ENCODE data around the gene ANKS6. TPM values are rescaled to one million over a fixed set of nuclear protein-coding genes. Genes with fewer than 3 reads are reported as not detected.
A peak's percentile ranks its signal among the peaks of the same experiment; 100 is the strongest.

ANKS6 gene
- total RNA-seq, 4 donors from 2014 or later: 42.2 to 56.6 (median 49.9) TPM

- no peak overlapping the region for H3K27ac ChIP-seq
- intact Hi-C loops (cut with DNase I): loop anchor here (5.0 kb wide), 1 partner anchor 391 kb away; no protein-coding TSS in a partner anchor
- H3K9me3 ChIP-seq: no peaks in the 10 kb centered on the region
- peaks cover 4% of the 10 kb centered on the region for H3K27me3 ChIP-seq
- H3K4me3 ChIP-seq (replicated peaks in 1 of 3): no peak overlapping the region
- H3K36me3 ChIP-seq: no peaks in the 10 kb centered on the region
- no peak for DNase-seq
- H3K4me1 ChIP-seq: peaks cover 6 to 19% of the 10 kb centered on the region in 2 donors
- whole genome bisulfite sequencing, 2 donors: 1 to 10% methylated on average over 2 to 14 of the region's 89 CpGs
- TF ChIP-seq POLR2A (IDR thresholded peaks at IDR 0.05): no peak
- TF ChIP-seq CTCF (IDR thresholded peaks at IDR 0.05): no peak
Observed at GRCh38 chr9:98708103-98708932, 88.0 kb downstream of the ANKS6 start.

- peaks cover 4% of the 10 kb centered on the region for H3K27me3 ChIP-seq
- H3K27ac ChIP-seq: no peak overlapping the region
- TF ChIP-seq POLR2A (IDR thresholded peaks at IDR 0.05) (no peak), CTCF (IDR thresholded peaks at IDR 0.05) (peak; percentile 21 to 79 (median 64))
- peaks cover 6 to 19% of the 10 kb centered on the region in 2 donors for H3K4me1 ChIP-seq
- intact Hi-C loops (cut with DNase I): loop anchor here (5.0 kb wide), 1 partner anchor 390 kb away; no protein-coding TSS in a partner anchor
- 4% methylated on average over 19 to 20 of the region's 79 CpGs for WGBS, 2 donors
- no peak overlapping the region for H3K4me3 ChIP-seq (replicated peaks in 1 of 3)
- no peaks in the 10 kb centered on the region for H3K9me3 ChIP-seq
- no peaks in the 10 kb centered on the region for H3K36me3 ChIP-seq
- DNase-seq: peak; percentile 83 to 89
Observed at GRCh38 chr9:98707166-98708102, 88.9 kb downstream of the ANKS6 start.

- no peak overlapping the region for H3K27ac ChIP-seq
- peaks cover 4% of the 10 kb centered on the region for H3K27me3 ChIP-seq
- H3K4me3 ChIP-seq (replicated peaks in 1 of 3): no peak overlapping the region
- H3K4me1 ChIP-seq: peaks cover 6 to 19% of the 10 kb centered on the region in 2 donors
- TF ChIP-seq CTCF (IDR thresholded peaks at IDR 0.05): no peak
- no peak for TF ChIP-seq POLR2A (IDR thresholded peaks at IDR 0.05)
- 7 to 9% methylated on average over 14 to 15 of the region's 15 CpGs for WGBS, 2 donors
- intact Hi-C loops (cut with DNase I): loop anchor here (5.0 kb wide), 1 partner anchor 389 kb away; no protein-coding TSS in a partner anchor
- peak in 1 of 2 donors; percentile 51 for DNase-seq
- no peaks in the 10 kb centered on the region for H3K9me3 ChIP-seq
- no peaks in the 10 kb centered on the region for H3K36me3 ChIP-seq
Observed at GRCh38 chr9:98706651-98707165, 89.6 kb downstream of the ANKS6 start.

GRCh38 chr9:98702835-98703380 is 93.4 kb downstream of the ANKS6 start:
- no peak for DNase-seq
- H3K9me3 ChIP-seq: no peaks in the 10 kb centered on the region
- H3K27ac ChIP-seq: no peak overlapping the region
- peaks cover 6% of the 10 kb centered on the region in 2 donors for H3K4me1 ChIP-seq
- H3K4me3 ChIP-seq (replicated peaks in 1 of 3): no peak overlapping the region
- TF ChIP-seq CTCF (IDR thresholded peaks at IDR 0.05): no peak
- TF ChIP-seq POLR2A (IDR thresholded peaks at IDR 0.05): no peak
- no peaks in the 10 kb centered on the region for H3K36me3 ChIP-seq
- H3K27me3 ChIP-seq: no peaks in the 10 kb centered on the region
- intact Hi-C loops (cut with DNase I): no loop called here
- WGBS, 2 donors: 77 to 83% methylated on average over 2 of the region's 2 CpGs
